OCI-LY3 (cell line): ENCODE results near the gene GID8.

Source experiments
- H2AFZ ChIP-seq: fragments of 200-600, 300-600 bp; shearing (Covaris generic); 2 replicates; pipeline ENCODE4 v1.6.0; 2014; ENCODE audit warnings: antibody characterized with exemption, low read depth, low read length
- H3K27ac ChIP-seq: fragments of 200-600, 300-600 bp; sonication (generic); 2 replicates; pipeline ENCODE4 v1.5.1; 2014; ENCODE audit warnings: mild to moderate bottlenecking, low read length, moderate library complexity, mixed read lengths
- H3K27me3 ChIP-seq: fragments of 200-600, 300-600 bp; sonication (generic); 2 replicates; pipeline ENCODE4 v1.6.1; 2014; ENCODE audit warnings: low read depth, low read length, mixed read lengths
- H3K36me3 ChIP-seq: fragments of 200-600, 300-600 bp; sonication (generic); replicated peaks from 2 replicates; pipeline ENCODE3; 2014; ENCODE audit warnings: low read depth, low read length, mixed read lengths
- H3K4me1 ChIP-seq: fragments of 300-600, 200-600 bp; sonication (generic); 2 replicates; pipeline ENCODE4 v1.6.1; 2014; ENCODE audit warnings: low read length, mixed read lengths
- H3K4me2 ChIP-seq: fragments of 200-600, 300-600 bp; sonication (generic); 2 replicates; pipeline ENCODE4 v1.6.1; 2014; ENCODE audit warnings: low read length, mixed read lengths
- H3K4me3 ChIP-seq: fragments of 300-600, 200-600 bp; sonication (generic); 2 replicates; pipeline ENCODE4 v1.5.1; 2014; ENCODE audit warnings: antibody characterized with exemption, mild to moderate bottlenecking, low read length, moderate library complexity
- H3K79me2 ChIP-seq: fragments of 300-600, 200-600 bp; shearing (Covaris generic); 2 replicates; pipeline ENCODE4 v1.6.1; 2014; ENCODE audit warnings: mild to moderate bottlenecking, low read length, mixed read lengths
- H3K9ac ChIP-seq: fragments of 300-600, 200-600 bp; shearing (Covaris generic); 2 replicates; pipeline ENCODE4 v1.6.0; 2014; ENCODE audit warnings: mild to moderate bottlenecking, low read length, moderate library complexity
- H3K9me3 ChIP-seq: fragments of 200-600, 300-600 bp; shearing (Covaris generic); 2 replicates; pipeline ENCODE4 v1.6.1; 2014; ENCODE audit warnings: low read length, mixed read lengths; ENCODE audit not compliant: insufficient read depth
- H4K20me1 ChIP-seq: fragments of 200-600, 300-600 bp; sonication (generic); 2 replicates; pipeline ENCODE4 v1.6.1; 2016; ENCODE audit warnings: low read length, mixed read lengths; ENCODE audit not compliant: insufficient read depth
- EZH2phosphoT487 ChIP-seq: fragments of 200-600 bp; shearing (Covaris generic); IDR thresholded peaks from 2 replicates; pipeline ENCODE4 v1.6.1; 2018; ENCODE audit warnings: antibody characterized with exemption, mixed run types, low read depth
- TF ChIP-seq, protein P1 (sequence below): fragments of 200-600, 300-600 bp; sonication (generic); IDR thresholded peaks from 2 replicates; pipeline ENCODE4 v1.5.1; 2014; ENCODE audit warnings: antibody characterized with exemption, low read length, low read depth

The GID8 gene

GRCh38 chr20:62996596-62996982 lies 58.6 kb downstream of the GID8 start:
- no peak overlapping the region for H3K4me2 ChIP-seq
- no peaks in the 10 kb centered on the region for H3K4me1 ChIP-seq
- no peak overlapping the region for H3K4me3 ChIP-seq
- TF ChIP-seq, protein P1, sequence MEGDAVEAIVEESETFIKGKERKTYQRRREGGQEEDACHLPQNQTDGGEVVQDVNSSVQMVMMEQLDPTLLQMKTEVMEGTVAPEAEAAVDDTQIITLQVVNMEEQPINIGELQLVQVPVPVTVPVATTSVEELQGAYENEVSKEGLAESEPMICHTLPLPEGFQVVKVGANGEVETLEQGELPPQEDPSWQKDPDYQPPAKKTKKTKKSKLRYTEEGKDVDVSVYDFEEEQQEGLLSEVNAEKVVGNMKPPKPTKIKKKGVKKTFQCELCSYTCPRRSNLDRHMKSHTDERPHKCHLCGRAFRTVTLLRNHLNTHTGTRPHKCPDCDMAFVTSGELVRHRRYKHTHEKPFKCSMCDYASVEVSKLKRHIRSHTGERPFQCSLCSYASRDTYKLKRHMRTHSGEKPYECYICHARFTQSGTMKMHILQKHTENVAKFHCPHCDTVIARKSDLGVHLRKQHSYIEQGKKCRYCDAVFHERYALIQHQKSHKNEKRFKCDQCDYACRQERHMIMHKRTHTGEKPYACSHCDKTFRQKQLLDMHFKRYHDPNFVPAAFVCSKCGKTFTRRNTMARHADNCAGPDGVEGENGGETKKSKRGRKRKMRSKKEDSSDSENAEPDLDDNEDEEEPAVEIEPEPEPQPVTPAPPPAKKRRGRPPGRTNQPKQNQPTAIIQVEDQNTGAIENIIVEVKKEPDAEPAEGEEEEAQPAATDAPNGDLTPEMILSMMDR, result no peak
- no peak for TF ChIP-seq EZH2phosphoT487
- no peaks in the 10 kb centered on the region for H3K9me3 ChIP-seq
- no peaks in the 10 kb centered on the region for H3K36me3 ChIP-seq
- H3K27ac ChIP-seq, result no peak overlapping the region
- H3K9ac ChIP-seq, result no peak overlapping the region
- H2AFZ ChIP-seq, result no peak overlapping the region
- peaks cover 19% of the 10 kb centered on the region for H3K27me3 ChIP-seq
- H4K20me1 ChIP-seq, result no peaks in the 10 kb centered on the region
- no peaks in the 10 kb centered on the region for H3K79me2 ChIP-seq

GRCh38 chr20:62997417-62998035 lies 59.6 kb downstream of the GID8 start:
- Histone ChIP-seq H3K4me2 (no peak overlapping the region), H3K9me3 (no peaks in the 10 kb centered on the region), H3K4me3 (no peak overlapping the region), H3K36me3 (no peaks in the 10 kb centered on the region), H3K27me3 (peaks cover 19% of the 10 kb centered on the region), H3K9ac (no peak overlapping the region), H3K27ac (no peak overlapping the region), H4K20me1 (no peaks in the 10 kb centered on the region), H2AFZ (no peak overlapping the region), H3K79me2 (no peaks in the 10 kb centered on the region), H3K4me1 (no peaks in the 10 kb centered on the region)
- TF ChIP-seq, protein P1, result no peak
- TF ChIP-seq EZH2phosphoT487, result no peak
